Measurements from ENCODE around the gene MAP2K2.
A peak's percentile ranks its signal among the peaks of the same experiment; 100 is the strongest.

Gene MAP2K2

GRCh38 chr19:4090356-4091220, 33.3 kb downstream of the MAP2K2 start:
- H3K27ac ChIP-seq: peak overlapping the region; percentile 64 to 85 (median 81); a peak in 21 of 22 replicates
- H3K4me3 ChIP-seq: peak overlapping the region; percentile 42 to 66 (median 52)
- H3K36me3 ChIP-seq: peaks cover 18 to 62% (median 44%) of the 10 kb centered on the region in 11 experiments
- peaks cover 0 to 24% (median 0%) of the 10 kb centered on the region in 11 experiments; a peak in 5 of 22 replicates for H4K20me1 ChIP-seq
- H3K4me1 ChIP-seq: peaks cover 35 to 96% (median 74%) of the 10 kb centered on the region in 10 experiments
- H3K4me2 ChIP-seq: peak overlapping the region; percentile 93 to 99 (median 97)
- no peak for TF ChIP-seq Cebpa-rat (IDR thresholded peaks at IDR 0.05)
- no peaks in the 10 kb centered on the region for H3K27me3 ChIP-seq
- H3K9me3 ChIP-seq (replicated peaks in 1 of 11): no peaks in the 10 kb centered on the region
- peak overlapping the region; percentile 68 to 81 (median 74) for H3K9ac ChIP-seq

- H3K4me1 ChIP-seq: peaks cover 35 to 94% (median 79%) of the 10 kb centered on the region in 10 experiments
- H3K4me3 ChIP-seq: peak overlapping the region; percentile 42 to 66 (median 52)
- H3K27ac ChIP-seq: peak overlapping the region; percentile 64 to 85 (median 81)
- peaks cover 0 to 21% (median 0%) of the 10 kb centered on the region in 11 experiments; a peak in 5 of 22 replicates for H4K20me1 ChIP-seq
- peak overlapping the region; percentile 93 to 99 (median 97) for H3K4me2 ChIP-seq
- no peaks in the 10 kb centered on the region for H3K9me3 ChIP-seq (replicated peaks in 1 of 11)
- H3K27me3 ChIP-seq: no peaks in the 10 kb centered on the region
- no peak for TF ChIP-seq Cebpa-rat (IDR thresholded peaks at IDR 0.05)
- peak overlapping the region; percentile 68 to 81 (median 74) for H3K9ac ChIP-seq
- peaks cover 15 to 55% (median 38%) of the 10 kb centered on the region in 11 experiments for H3K36me3 ChIP-seq
These were observed 34.0 kb downstream of the MAP2K2 start for GRCh38 chr19:4089946-4090345.

- peaks cover 38 to 94% (median 82%) of the 10 kb centered on the region in 10 experiments for H3K4me1 ChIP-seq
- peak overlapping the region; percentile 93 to 99 (median 97) for H3K4me2 ChIP-seq
- no peaks in the 10 kb centered on the region for H3K27me3 ChIP-seq
- peak overlapping the region; percentile 64 to 85 (median 81) for H3K27ac ChIP-seq
- no peak for TF ChIP-seq Cebpa-rat (IDR thresholded peaks at IDR 0.05)
- H3K4me3 ChIP-seq: peak overlapping the region; percentile 42 to 66 (median 52)
- H3K36me3 ChIP-seq: peaks cover 10 to 50% (median 33%) of the 10 kb centered on the region in 11 experiments; a peak in 21 of 22 replicates
- peak overlapping the region; percentile 68 to 81 (median 74) for H3K9ac ChIP-seq
- no peaks in the 10 kb centered on the region for H3K9me3 ChIP-seq (replicated peaks in 1 of 11)
- peaks cover 0 to 17% (median 0%) of the 10 kb centered on the region in 11 experiments; a peak in 4 of 22 replicates for H4K20me1 ChIP-seq
These were observed 34.5 kb downstream of the MAP2K2 start for GRCh38 chr19:4089400-4089908.

- Histone ChIP-seq H4K20me1 (peaks cover 0 to 15% (median 0%) of the 10 kb centered on the region in 11 experiments; a peak in 4 of 22 replicates), H3K4me1 (peaks cover 43 to 94% (median 82%) of the 10 kb centered on the region in 10 experiments), H3K9ac (peak overlapping the region; percentile 68 to 81 (median 74)), H3K27ac (peak overlapping the region; percentile 64 to 85 (median 81)), H3K36me3 (peaks cover 5 to 46% (median 28%) of the 10 kb centered on the region in 11 experiments; a peak in 21 of 22 replicates), H3K4me3 (peak overlapping the region; percentile 42 to 66 (median 52)), H3K4me2 (peak overlapping the region; percentile 93 to 99 (median 97)), H3K9me3 (replicated peaks in 1 of 11) (no peaks in the 10 kb centered on the region), H3K27me3 (no peaks in the 10 kb centered on the region)
- TF ChIP-seq Cebpa-rat (IDR thresholded peaks at IDR 0.05): no peak
These were observed 34.9 kb downstream of the MAP2K2 start for GRCh38 chr19:4088975-4089374.

GRCh38 chr19:4087787-4088679, 35.9 kb downstream of the MAP2K2 start:
- Histone ChIP-seq H3K4me3 (no peak overlapping the region), H3K9ac (peak overlapping the region in 8 of 11 experiments; percentile 36 to 81 (median 58); a peak in 10 of 22 replicates), H3K4me2 (peak overlapping the region; percentile 93 to 99 (median 97)), H3K36me3 (peaks cover 0 to 36% (median 18%) of the 10 kb centered on the region in 11 experiments; a peak in 19 of 22 replicates), H3K27me3 (no peaks in the 10 kb centered on the region), H4K20me1 (peaks cover 0 to 15% (median 0%) of the 10 kb centered on the region in 11 experiments; a peak in 3 of 22 replicates), H3K27ac (peak overlapping the region in 9 of 11 experiments; percentile 10 to 85 (median 81); a peak in 14 of 22 replicates), H3K4me1 (peaks cover 52 to 94% (median 82%) of the 10 kb centered on the region in 10 experiments), H3K9me3 (replicated peaks in 1 of 11) (no peaks in the 10 kb centered on the region)
- no peak for TF ChIP-seq Cebpa-rat (IDR thresholded peaks at IDR 0.05)

GRCh38 chr19:4086411-4086867, 37.5 kb downstream of the MAP2K2 start:
- Histone ChIP-seq H3K9me3 (replicated peaks in 1 of 11) (no peaks in the 10 kb centered on the region), H3K4me1 (peaks cover 61 to 96% (median 93%) of the 10 kb centered on the region in 10 experiments), H3K9ac (0 out of 22 replicates have a peak overlapping the region, but pooled peaks of 1 of the 11 experiments have one; percentile 9), H4K20me1 (peaks cover 0 to 15% (median 0%) of the 10 kb centered on the region in 11 experiments; a peak in 2 of 22 replicates), H3K27ac (no peak overlapping the region; a peak in 1 of 22 replicates), H3K4me3 (no peak overlapping the region), H3K4me2 (peak overlapping the region in 6 of 11 experiments; percentile 5 to 99 (median 11); a peak in 2 of 22 replicates), H3K36me3 (peaks cover 0 to 21% (median 5%) of the 10 kb centered on the region in 11 experiments; a peak in 10 of 22 replicates), H3K27me3 (no peaks in the 10 kb centered on the region)
- TF ChIP-seq Cebpa-rat (IDR thresholded peaks at IDR 0.05): no peak

GRCh38 chr19:4084547-4084877, 39.4 kb downstream of the MAP2K2 start:
- Histone ChIP-seq H3K9ac (peak overlapping the region; percentile 57 to 78 (median 73); a peak in 17 of 22 replicates), H3K9me3 (replicated peaks in 1 of 11) (no peaks in the 10 kb centered on the region), H3K36me3 (peaks cover 0 to 6% (median 0%) of the 10 kb centered on the region in 11 experiments; a peak in 4 of 22 replicates), H3K27me3 (no peaks in the 10 kb centered on the region), H3K27ac (peak overlapping the region in 10 of 11 experiments; percentile 65 to 85 (median 80); a peak in 18 of 22 replicates), H4K20me1 (peaks cover 0 to 4% (median 0%) of the 10 kb centered on the region in 11 experiments; a peak in 1 of 22 replicates), H3K4me2 (peak overlapping the region; percentile 88 to 98 (median 93)), H3K4me3 (peak overlapping the region in 7 of 10 experiments; percentile 45 to 67 (median 54); a peak in 11 of 20 replicates), H3K4me1 (peaks cover 53 to 91% (median 83%) of the 10 kb centered on the region in 10 experiments)
- no peak for TF ChIP-seq Cebpa-rat (IDR thresholded peaks at IDR 0.05)
